GM20000 (cell line): ENCODE measurements around the gene ACSS3.

Experiments
- DNase-seq: peaks from one replicate; pipeline ENCODE4 v3.0.0; 2012; ENCODE audit warnings: low spot score
- CTCF ChIP-seq: IDR thresholded peaks from 2 replicates; pipeline ENCODE4 v1.5.1; 2012; ENCODE audit warnings: mild to moderate bottlenecking, control low read depth; ENCODE audit errors: extremely low read depth, missing control alignments

The ACSS3 gene

DNA sequence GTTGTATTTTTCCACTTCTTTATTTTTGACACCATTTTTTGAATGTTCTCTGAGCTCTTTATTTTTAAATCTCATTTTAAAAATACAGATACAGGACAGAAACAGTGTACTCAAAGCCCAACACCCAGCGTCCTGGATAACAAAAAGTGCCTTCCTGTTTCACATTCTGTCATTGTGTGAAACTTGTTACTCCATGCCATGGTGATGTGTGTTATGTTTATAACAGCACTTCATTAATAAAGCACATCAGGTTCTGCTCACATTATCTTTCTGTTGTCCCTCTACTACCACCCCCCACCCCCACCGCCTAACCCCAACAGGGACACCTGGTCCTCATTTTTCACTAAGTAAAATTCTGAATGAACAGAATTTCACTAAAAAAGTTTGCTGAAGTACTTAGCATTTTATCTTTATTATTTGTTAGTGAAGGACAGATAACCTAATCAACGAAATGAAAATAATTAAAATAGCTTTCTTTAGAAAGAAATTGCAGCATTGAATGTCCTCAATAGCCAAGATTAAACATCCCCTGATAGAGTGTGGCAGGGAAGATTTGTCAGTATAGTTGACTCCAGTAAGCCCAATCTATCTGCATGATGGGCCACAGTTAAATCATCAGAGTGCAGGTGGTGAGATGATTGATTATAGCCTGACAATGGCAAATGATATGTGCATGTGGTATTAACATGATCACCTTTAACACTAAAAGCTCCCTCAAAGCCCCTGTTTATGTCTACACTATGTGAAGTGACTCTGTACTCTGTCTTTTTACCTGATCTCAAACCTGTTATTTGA is 153.9 kb downstream of the ACSS3 start:
- no peak for DNase-seq
- TF ChIP-seq CTCF: no peak

GRCh38 chr12:81245458-81245857 is 167.6 kb downstream of the ACSS3 start:
- DNase-seq: no peak
- TF ChIP-seq CTCF: no peak

DNA sequence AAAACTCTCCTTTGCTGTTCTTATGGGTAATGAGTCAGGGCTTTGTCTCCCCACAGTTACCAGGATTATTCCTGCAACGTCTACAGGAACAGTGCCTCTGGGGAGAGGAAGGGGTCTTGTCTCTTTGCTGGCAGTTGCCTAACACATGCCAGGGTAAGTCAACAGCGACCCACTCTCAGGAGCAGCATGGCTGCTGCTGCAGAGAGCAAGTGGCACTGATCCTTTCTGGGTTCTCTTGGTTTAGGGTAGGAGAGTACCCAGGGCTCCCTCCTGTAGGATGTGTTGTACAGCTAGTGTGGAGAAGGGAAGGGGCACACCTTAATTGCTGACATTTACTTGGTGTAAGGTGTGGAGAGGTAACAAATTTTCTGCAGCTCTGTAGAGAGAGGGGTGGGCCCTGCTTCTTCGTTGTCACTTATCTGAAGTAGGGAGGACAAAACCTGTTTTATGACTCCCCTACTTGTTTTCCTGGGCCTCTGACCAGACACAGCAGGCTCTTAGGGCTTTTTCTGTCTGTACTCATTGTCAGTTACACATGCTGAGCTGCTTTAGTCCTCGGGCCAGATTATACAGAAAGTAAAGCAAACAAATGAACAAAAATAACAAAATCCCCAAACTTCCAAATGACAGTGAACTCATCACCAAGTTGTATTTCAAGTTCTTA is 168.2 kb downstream of the ACSS3 start:
- TF ChIP-seq CTCF: no peak
- no peak for DNase-seq

GRCh38 chr12:81249976-81250375 is 172.1 kb downstream of the ACSS3 start:
- DNase-seq: no peak
- no peak for TF ChIP-seq CTCF

DNA sequence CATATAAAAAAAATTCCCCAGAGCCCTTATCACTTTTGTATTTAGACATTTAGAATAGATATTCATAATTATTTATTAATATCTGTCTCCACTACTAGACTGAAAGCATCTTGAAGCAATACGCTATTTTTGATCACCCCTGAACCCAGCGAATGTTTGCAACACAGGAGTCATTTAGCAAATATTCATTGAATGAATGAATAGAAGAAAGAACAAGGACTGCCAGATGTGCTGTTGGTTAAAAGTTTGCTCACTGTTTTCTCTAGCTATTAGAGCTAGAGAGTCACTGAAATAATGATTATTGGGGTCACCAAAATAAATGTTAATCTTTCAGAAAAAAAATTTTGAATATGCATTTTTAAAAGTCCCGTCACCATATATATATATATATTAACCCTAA is 174.3 kb downstream of the ACSS3 start:
- TF ChIP-seq CTCF: no peak
- DNase-seq: no peak

- DNase-seq: no peak
- TF ChIP-seq CTCF: no peak
Measured at GRCh38 chr12:81253360-81253759, 175.5 kb downstream of the ACSS3 start.

- no peak for TF ChIP-seq CTCF
- DNase-seq: no peak
Measured at GRCh38 chr12:81255456-81255855, 177.6 kb downstream of the ACSS3 start.
